Body of pancreas (tissue), 4 donors: ENCODE measurements around the gene ATP5MC3.
A peak's percentile ranks its signal among the peaks of the same experiment; 100 is the strongest.

Experiments
- CTCF ChIP-seq, 7 experiments: fragments of 450-650 bp in 4 of 7; fragments of 200-600 bp in 3 of 7; sonication (generic) in 3 of 7; IDR thresholded peaks; one replicate each; pipeline ENCODE4 v1.5.1; 2016 to 2019; ENCODE audit warnings: antibody characterized with exemption in 7 of 7
- POLR2A ChIP-seq, 3 donors: fragments of 450-650 bp; IDR thresholded peaks; one replicate each; pipeline ENCODE4 v1.6.1; 2016; ENCODE audit warnings: antibody characterized with exemption in 3 of 3, mild to moderate bottlenecking in 2 of 3

- TF ChIP-seq CTCF (IDR thresholded peaks at IDR 0.05): no peak
- TF ChIP-seq POLR2A (IDR thresholded peaks at IDR 0.05): peak; percentile 46 to 86 (median 86)
These were observed 13.0 kb downstream of the ATP5MC3 start for GRCh38 chr2:175168564-175168945.
